GM10266 (cell line): ENCODE results near the gene ITGB1.
"Not testable (repeated sequence)": the region's sequence is repeated elsewhere in the genome, so short reads cannot be mapped to it uniquely, and the experiment has no call there.

Source experiments
- DNase-seq: peaks from one replicate; pipeline ENCODE4 v3.0.0; 2012; ENCODE audit errors: extremely low spot score
- CTCF ChIP-seq: IDR thresholded peaks from 2 replicates; pipeline ENCODE4 v1.5.1; 2012; ENCODE audit warnings: mild to moderate bottlenecking, low read depth; ENCODE audit not compliant: control insufficient read depth, insufficient read depth; ENCODE audit errors: missing control alignments

ITGB1 gene

GRCh38 chr10:32995066-32995622 is 37.1 kb upstream of the ITGB1 start:
- no peak for DNase-seq
- no peak for TF ChIP-seq CTCF

- not testable (repeated sequence) for DNase-seq
These were observed 36.6 kb upstream of the ITGB1 start for GRCh38 chr10:32994632-32995031.

- not testable (repeated sequence) for DNase-seq
These were observed 34.3 kb upstream of the ITGB1 start for GRCh38 chr10:32992310-32992709.

GRCh38 chr10:32990811-32991210 is 32.8 kb upstream of the ITGB1 start:
- no peak for TF ChIP-seq CTCF

GRCh38 chr10:32988604-32989003 is 30.6 kb upstream of the ITGB1 start:
- DNase-seq: no peak
- no peak for TF ChIP-seq CTCF

More at GRCh38 chr10:32990811-32991210, 32.8 kb upstream of the ITGB1 start:
- no peak for DNase-seq

GRCh38 chr10:32987172-32987571 is 29.1 kb upstream of the ITGB1 start:
- no peak for TF ChIP-seq CTCF
- DNase-seq: no peak

GRCh38 chr10:32985775-32986350 is 27.8 kb upstream of the ITGB1 start:
- DNase-seq: no peak

GRCh38 chr10:32985341-32985764 is 27.3 kb upstream of the ITGB1 start:
- no peak for DNase-seq
- no peak for TF ChIP-seq CTCF

More at GRCh38 chr10:32985775-32986350, 27.8 kb upstream of the ITGB1 start:
- TF ChIP-seq CTCF: no peak
